Activated CD4-positive, alpha-beta T cell treated with anti-CD3 and anti-CD28 coated beads for 36 hours (primary cell): ENCODE data around the gene SKAP1. TPM values are rescaled to one million over a fixed set of nuclear protein-coding genes. Genes with fewer than 3 reads are reported as not detected.
"Not testable (repeated sequence)": the region's sequence is repeated elsewhere in the genome, so short reads cannot be mapped to it uniquely, and the experiment has no call there.

ENCODE experiments used
- ATAC-seq: fragments of 200-7000 bp; cut with Tn5 transposase; one replicate; pipeline ENCODE4 v1.10.0; 2021; ENCODE audit warnings: mild to moderate bottlenecking, moderate library complexity
- CTCF ChIA-PET: fragments of 350-600 bp; sonication (Branson Sonifier 250); formaldehyde crosslinking; loops from one replicate; lab custom pipeline; 2021; ENCODE audit warnings: antibody characterized with exemption; lab: Charles Lee
- POLR2A ChIA-PET: fragments of 350-600 bp; sonication (Branson Sonifier 250); formaldehyde crosslinking; loops from one replicate; lab custom pipeline; 2021; ENCODE audit warnings: antibody characterized with exemption, inconsistent platforms; lab: Charles Lee
- DNase-seq: peaks from one replicate; pipeline ENCODE4 v3.0.0-alpha.2; 2020
- H3K27ac Mint-ChIP-seq: one replicate; pipeline ENCODE4 v1.8.0; 2021; ENCODE audit warnings: mixed read lengths
- H3K27me3 Mint-ChIP-seq: one replicate; pipeline ENCODE4 v1.8.0; 2021; ENCODE audit warnings: mixed read lengths
- H3K36me3 Mint-ChIP-seq: one replicate; pipeline ENCODE4 v1.8.0; 2021; ENCODE audit warnings: low read depth, mixed read lengths
- H3K4me1 Mint-ChIP-seq: one replicate; pipeline ENCODE4 v1.8.0; 2021; ENCODE audit warnings: mixed read lengths
- H3K4me3 Mint-ChIP-seq: one replicate; pipeline ENCODE4 v1.8.0; 2021; ENCODE audit warnings: mild to moderate bottlenecking, moderate library complexity, mixed read lengths
- H3K9me3 Mint-ChIP-seq: one replicate; pipeline ENCODE4 v1.8.0; 2021; ENCODE audit warnings: low read depth, mixed read lengths
- intact Hi-C, 2 experiments: fragments of 100-400 bp; cut with DNase I in 1 of 2; cut with micrococcal nuclease in 1 of 2; formaldehyde crosslinking; loops; one replicate each; pipeline versions ENCODE4 v1.14.2 to v1.15.1; 2022 to 2024; cut with DNase I, micrococcal nuclease
- total RNA-seq, 2 experiments: library from RNA; stranded (reverse); gene quantifications; one replicate each; pipeline ENCODE4 v1.2.3, GENCODE V29; 2021

The SKAP1 gene
- total RNA-seq, 2 experiments from 2014 or later: 76.1 to 109 TPM

- Mint-ChIP-seq H3K4me3 (no peak overlapping the region), H3K27me3 (no peaks in the 10 kb centered on the region), H3K9me3 (no peaks in the 10 kb centered on the region), H3K4me1 (peaks cover 10% of the 10 kb centered on the region), H3K27ac (no peak overlapping the region), H3K36me3 (peaks cover 5% of the 10 kb centered on the region)
- POLR2A ChIA-PET: no interaction called here
- CTCF ChIA-PET: interaction anchor here (0.6 to 1.1 kb wide), 5 partner anchors 16 to 1107 kb away, joined by 3 read pairs; no protein-coding TSS in a partner anchor
- DNase-seq (no peak), ATAC-seq (no peak)
- intact Hi-C loops: no loop called here
These were observed 210.4 kb downstream of the SKAP1 start for GRCh38 chr17:48219617-48220016.

DNA sequence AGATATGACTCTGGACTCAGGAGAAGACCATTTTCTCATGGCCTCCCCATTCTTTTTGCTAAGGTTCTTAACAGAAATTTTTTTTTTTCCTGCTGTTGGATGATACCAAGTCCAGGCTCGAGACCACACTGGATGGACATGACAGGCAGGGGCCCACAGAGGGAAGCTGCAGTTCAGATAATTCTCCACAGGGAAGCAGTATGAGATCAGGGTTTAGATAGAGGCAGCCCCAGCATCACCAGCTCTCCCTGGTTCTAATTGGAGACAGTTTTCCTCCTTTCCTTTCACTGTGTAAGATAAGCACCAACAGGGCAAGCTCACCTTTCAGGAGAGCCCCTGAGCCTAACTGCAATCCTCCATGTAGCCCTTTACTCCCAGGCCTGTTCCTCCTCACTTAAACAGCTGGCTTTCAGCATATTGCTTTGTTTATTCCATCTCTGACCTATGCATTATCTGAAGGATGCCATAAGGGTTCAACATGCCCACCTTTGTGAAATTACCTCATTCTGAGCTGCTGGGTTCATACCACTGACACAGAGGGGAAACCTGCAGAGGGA, 214.4 kb downstream of the SKAP1 start:
- H3K4me3 Mint-ChIP-seq: no peak overlapping the region
- ChIA-PET CTCF (interaction anchor here (0.6 to 4.3 kb wide), 8 partner anchors 12 to 512 kb away, joined by 3 to 22 read pairs (median 3); no protein-coding TSS in a partner anchor), POLR2A (interaction anchor here (0.5 kb wide), 1 partner anchor 318 kb away, joined by 4 read pairs; no protein-coding TSS in a partner anchor)
- H3K27me3 Mint-ChIP-seq: no peaks in the 10 kb centered on the region
- H3K4me1 Mint-ChIP-seq: peaks cover 2% of the 10 kb centered on the region
- no peak for ATAC-seq
- intact Hi-C loops: no loop called here
- H3K27ac Mint-ChIP-seq: no peak overlapping the region
- no peaks in the 10 kb centered on the region for H3K9me3 Mint-ChIP-seq
- peak; percentile 5 for DNase-seq
- H3K36me3 Mint-ChIP-seq: peaks cover 9% of the 10 kb centered on the region

GRCh38 chr17:48213797-48214196, 216.2 kb downstream of the SKAP1 start:
- DNase-seq (no peak), ATAC-seq (no peak)
- no peaks in the 10 kb centered on the region for H3K4me1 Mint-ChIP-seq
- H3K4me3 Mint-ChIP-seq: no peak overlapping the region
- CTCF ChIA-PET: interaction anchor here (0.8 to 1.5 kb wide), 2 partner anchors 10 to 13 kb away, joined by 4 to 5 read pairs; no protein-coding TSS in a partner anchor
- peaks cover 9% of the 10 kb centered on the region for H3K36me3 Mint-ChIP-seq
- no peak overlapping the region for H3K27ac Mint-ChIP-seq
- H3K9me3 Mint-ChIP-seq: no peaks in the 10 kb centered on the region
- intact Hi-C loops: no loop called here
- H3K27me3 Mint-ChIP-seq: no peaks in the 10 kb centered on the region
- POLR2A ChIA-PET: no interaction called here

DNA sequence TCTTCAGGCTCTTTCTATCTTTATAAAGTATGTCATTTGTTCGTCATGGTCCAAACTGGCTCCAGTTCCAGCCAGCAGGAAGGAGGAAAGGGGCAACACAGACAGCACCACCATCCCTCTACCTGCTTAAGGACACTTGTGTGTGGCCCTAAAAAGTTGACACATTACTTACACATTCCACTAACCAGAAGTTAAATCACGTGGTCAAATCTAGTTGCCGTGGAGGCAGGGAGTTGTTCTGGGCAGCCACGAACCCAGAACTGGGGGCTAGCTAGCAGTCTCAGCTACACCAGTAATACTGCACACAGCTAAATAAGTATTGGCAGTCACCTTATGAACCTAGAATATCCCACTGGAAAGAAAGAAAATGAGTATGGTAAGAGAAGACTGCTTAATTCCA, 218.2 kb downstream of the SKAP1 start:
- no peak for ATAC-seq
- POLR2A ChIA-PET: no interaction called here
- Mint-ChIP-seq H3K36me3 (peaks cover 5% of the 10 kb centered on the region), H3K27ac (no peak overlapping the region), H3K4me3 (no peak overlapping the region), H3K9me3 (no peaks in the 10 kb centered on the region), H3K4me1 (no peaks in the 10 kb centered on the region), H3K27me3 (no peaks in the 10 kb centered on the region)
- no peak for DNase-seq
- intact Hi-C loops: no loop called here
- CTCF ChIA-PET: interaction anchor here (0.6 kb wide), 1 partner anchor 61 kb away, joined by 3 read pairs; no protein-coding TSS in a partner anchor

DNA sequence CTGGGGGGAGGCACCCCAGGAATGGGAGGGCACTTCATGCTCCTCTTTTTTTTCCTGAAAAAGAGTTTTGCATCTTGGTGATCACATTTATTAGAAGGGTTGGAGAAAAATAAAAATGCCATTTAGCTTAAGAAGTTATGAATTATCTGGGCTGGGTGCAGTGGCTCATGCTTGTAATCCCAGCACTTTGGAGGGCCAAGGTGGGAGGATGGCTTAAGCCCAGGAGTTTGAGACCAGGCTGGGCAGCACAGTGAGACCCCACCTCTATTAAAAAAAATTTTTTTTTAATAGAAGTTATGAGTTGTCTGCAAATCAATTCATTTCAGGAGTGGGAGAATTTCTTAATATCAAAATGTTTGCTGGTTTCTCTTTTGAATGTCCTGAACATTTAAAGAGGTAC, 219.0 kb downstream of the SKAP1 start:
- peaks cover 5% of the 10 kb centered on the region for H3K36me3 Mint-ChIP-seq
- no peak for DNase-seq
- no peak overlapping the region for H3K27ac Mint-ChIP-seq
- H3K9me3 Mint-ChIP-seq: no peaks in the 10 kb centered on the region
- H3K4me3 Mint-ChIP-seq: no peak overlapping the region
- no peaks in the 10 kb centered on the region for H3K4me1 Mint-ChIP-seq
- CTCF ChIA-PET: interaction anchor here (0.5 kb wide), 1 partner anchor 402 kb away, joined by 3 read pairs; no protein-coding TSS in a partner anchor
- POLR2A ChIA-PET: no interaction called here
- ATAC-seq: no peak
- intact Hi-C loops: no loop called here
- no peaks in the 10 kb centered on the region for H3K27me3 Mint-ChIP-seq

DNA sequence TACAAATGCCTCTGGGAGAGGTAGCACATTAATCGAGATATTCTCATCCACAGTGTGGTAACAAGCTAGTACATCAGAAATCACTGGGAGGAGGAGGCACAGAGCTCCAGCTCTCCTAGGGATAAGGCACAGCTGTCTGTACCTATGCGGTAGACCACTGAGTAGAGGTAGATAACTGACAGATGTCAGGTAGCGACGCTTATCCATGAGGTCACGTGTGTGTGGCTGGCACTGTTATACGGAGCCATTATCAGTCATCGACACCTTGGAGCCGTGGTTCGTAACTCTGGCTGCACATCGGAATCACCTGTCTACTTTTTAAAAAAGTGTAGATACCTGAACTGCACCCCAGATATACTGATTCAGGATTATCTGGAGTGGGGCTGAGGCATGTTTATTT, 220.0 kb downstream of the SKAP1 start:
- no peak for ATAC-seq
- H3K36me3 Mint-ChIP-seq: peaks cover 5% of the 10 kb centered on the region
- intact Hi-C loops: no loop called here
- H3K9me3 Mint-ChIP-seq: no peaks in the 10 kb centered on the region
- H3K27me3 Mint-ChIP-seq: no peaks in the 10 kb centered on the region
- no peak overlapping the region for H3K4me3 Mint-ChIP-seq
- peaks cover 3% of the 10 kb centered on the region for H3K4me1 Mint-ChIP-seq
- ChIA-PET POLR2A (no interaction called here), CTCF (interaction anchor here (0.6 kb wide), 1 partner anchor 84 kb away, joined by 3 read pairs; no protein-coding TSS in a partner anchor)
- no peak overlapping the region for H3K27ac Mint-ChIP-seq
- no peak for DNase-seq

DNA sequence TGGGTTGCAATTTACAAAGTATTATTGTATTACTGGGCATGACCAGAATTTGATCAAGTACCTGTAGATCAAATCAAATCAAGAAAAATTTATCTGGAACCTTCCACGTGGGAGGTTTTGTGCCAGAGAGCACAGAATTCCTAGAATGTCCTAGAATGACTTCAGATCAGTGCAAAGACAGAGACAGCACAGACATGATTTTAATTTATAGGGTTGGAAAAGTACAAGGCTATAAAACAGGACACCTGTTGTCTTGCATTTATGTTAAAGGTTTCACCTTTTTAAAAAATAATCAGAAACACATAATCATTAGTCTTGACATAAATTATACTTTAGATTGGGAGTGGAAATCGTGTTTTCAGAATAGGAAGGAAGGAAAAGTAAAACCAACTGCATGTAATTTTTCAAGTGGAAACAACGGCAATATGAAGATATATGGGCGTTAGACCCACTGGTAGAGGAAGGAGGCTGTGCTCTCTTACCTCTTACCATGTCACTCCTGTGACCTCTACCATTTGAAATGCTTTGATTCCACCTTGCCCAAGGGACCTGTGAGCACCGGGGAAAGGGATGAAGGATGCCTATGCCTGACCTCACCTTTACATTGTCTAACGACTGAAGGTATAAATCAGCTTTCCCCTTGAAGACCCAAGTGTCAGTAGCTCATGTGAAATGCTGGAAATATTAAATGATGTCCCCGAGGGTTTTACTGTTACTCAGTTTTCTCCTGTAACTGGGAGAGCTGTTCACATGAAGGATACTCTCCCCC, 222.1 kb downstream of the SKAP1 start:
- ChIA-PET POLR2A (no interaction called here), CTCF (interaction anchor here (0.7 kb wide), 1 partner anchor 100 kb away, joined by 3 read pairs; no protein-coding TSS in a partner anchor)
- peaks cover 5% of the 10 kb centered on the region for H3K36me3 Mint-ChIP-seq
- H3K27me3 Mint-ChIP-seq: no peaks in the 10 kb centered on the region
- no peaks in the 10 kb centered on the region for H3K9me3 Mint-ChIP-seq
- DNase-seq (no peak), ATAC-seq (no peak)
- H3K4me1 Mint-ChIP-seq: peaks cover 3% of the 10 kb centered on the region
- H3K4me3 Mint-ChIP-seq: no peak overlapping the region
- no peak overlapping the region for H3K27ac Mint-ChIP-seq
- intact Hi-C loops: no loop called here

DNA sequence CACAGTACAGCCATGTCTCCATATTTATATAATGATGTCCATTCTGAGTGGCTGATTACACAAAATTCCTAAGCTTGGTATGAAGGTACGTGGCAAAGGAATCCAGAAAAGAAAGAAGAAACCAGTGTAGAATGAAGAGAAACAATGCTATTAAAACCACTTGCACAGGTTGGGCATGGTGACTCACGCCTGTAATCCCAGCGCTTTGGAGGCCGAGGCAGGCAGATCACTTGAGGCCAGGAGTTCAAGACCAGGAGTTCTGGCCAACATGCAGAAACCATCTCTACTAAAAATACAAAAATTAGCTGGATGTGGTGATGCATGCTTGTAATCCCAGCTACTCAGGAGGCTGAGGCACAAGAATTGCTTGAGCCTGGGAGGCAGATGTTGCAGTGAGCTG, 223.0 kb downstream of the SKAP1 start:
- H3K4me1 Mint-ChIP-seq, DNase-seq, POLR2A ChIA-PET, ATAC-seq, H3K27me3 Mint-ChIP-seq, H3K4me3 Mint-ChIP-seq, H3K36me3 Mint-ChIP-seq, H3K27ac Mint-ChIP-seq, H3K9me3 Mint-ChIP-seq, intact Hi-C loops: not testable (repeated sequence)
- CTCF ChIA-PET: interaction anchor here (0.7 kb wide), 1 partner anchor 101 kb away, joined by 3 read pairs; no protein-coding TSS in a partner anchor

GRCh38 chr17:48202959-48203358, 227.1 kb downstream of the SKAP1 start:
- ChIA-PET CTCF (interaction anchor here (1.5 kb wide), 1 partner anchor 9 kb away, joined by 3 read pairs; no protein-coding TSS in a partner anchor), POLR2A (no interaction called here)
- no peak for ATAC-seq

DNA sequence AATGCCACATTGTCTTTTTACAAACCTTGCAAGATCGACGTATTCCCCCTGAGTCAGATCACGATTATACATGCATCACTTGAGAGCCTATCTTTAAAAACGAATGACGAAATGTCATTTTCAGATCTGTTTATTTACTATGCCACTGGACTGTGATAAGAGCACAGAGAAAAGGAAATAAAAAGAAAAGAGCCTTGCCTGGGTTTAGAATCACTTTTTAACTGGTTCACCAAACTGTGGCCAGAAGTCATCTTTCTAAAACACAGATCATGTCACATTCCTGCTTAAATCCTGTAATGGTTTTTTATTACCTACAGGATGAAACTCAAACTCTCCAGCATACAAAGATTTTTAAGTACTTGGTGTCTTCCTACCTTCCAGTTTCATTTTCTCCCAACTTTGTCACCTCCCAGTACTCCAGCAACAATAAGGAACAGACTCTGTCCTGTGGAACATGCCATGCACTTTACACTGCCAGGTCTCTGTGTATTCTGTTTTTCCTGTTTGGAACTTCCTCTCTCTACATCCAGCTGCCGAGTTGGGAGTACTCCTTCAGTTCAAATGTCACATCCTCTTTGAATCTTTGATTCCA, 231.0 kb downstream of the SKAP1 start:
- intact Hi-C loops: no loop called here
- ChIA-PET CTCF (no interaction called here), POLR2A (no interaction called here)
- no peak for DNase-seq
- Mint-ChIP-seq H3K36me3 (peaks cover 24% of the 10 kb centered on the region), H3K27me3 (no peaks in the 10 kb centered on the region), H3K4me1 (peaks cover 35% of the 10 kb centered on the region), H3K9me3 (no peaks in the 10 kb centered on the region), H3K27ac (peak overlapping the region; percentile 23), H3K4me3 (no peak overlapping the region)
- ATAC-seq: no peak

More at GRCh38 chr17:48202959-48203358, 227.1 kb downstream of the SKAP1 start:
- Mint-ChIP-seq H3K4me1 (peaks cover 12% of the 10 kb centered on the region), H3K36me3 (peaks cover 8% of the 10 kb centered on the region), H3K27ac (no peak overlapping the region), H3K27me3 (no peaks in the 10 kb centered on the region), H3K4me3 (no peak overlapping the region), H3K9me3 (no peaks in the 10 kb centered on the region)
- intact Hi-C loops: no loop called here
- no peak for DNase-seq

DNA sequence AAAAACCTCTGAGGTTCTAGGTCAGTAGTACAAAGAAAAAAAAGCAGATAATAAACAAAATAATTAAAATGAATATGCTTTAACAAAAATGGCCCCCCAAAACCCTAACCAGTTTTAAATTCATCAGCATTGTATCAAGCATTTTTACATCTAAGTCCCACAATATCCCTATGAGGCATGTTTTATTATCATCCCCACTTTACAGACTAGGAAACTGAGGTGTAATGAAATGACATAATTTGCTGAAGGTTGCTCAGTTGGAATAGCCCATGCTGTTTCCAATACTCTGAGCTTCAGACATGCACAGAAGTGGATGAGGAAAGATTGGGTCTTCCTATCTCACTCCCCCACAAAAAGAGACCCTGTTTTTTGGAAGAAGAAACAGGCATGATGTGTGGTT, 234.1 kb downstream of the SKAP1 start:
- POLR2A ChIA-PET: no interaction called here
- H3K9me3 Mint-ChIP-seq: no peaks in the 10 kb centered on the region
- H3K4me3 Mint-ChIP-seq: no peak overlapping the region
- peaks cover 36% of the 10 kb centered on the region for H3K36me3 Mint-ChIP-seq
- H3K27me3 Mint-ChIP-seq: no peaks in the 10 kb centered on the region
- intact Hi-C loops: no loop called here
- CTCF ChIA-PET: interaction anchor here (1.2 kb wide), 1 partner anchor 25 kb away, joined by 3 read pairs; no protein-coding TSS in a partner anchor
- DNase-seq (no peak), ATAC-seq (no peak)
- no peak overlapping the region for H3K27ac Mint-ChIP-seq
- H3K4me1 Mint-ChIP-seq: peaks cover 48% of the 10 kb centered on the region
